Adipocyte (in vitro differentiated cells): Measurements from ENCODE around the gene KDF1.
A peak's percentile ranks its signal among the peaks of the same experiment; 100 is the strongest.
"Not testable (repeated sequence)": the region's sequence is repeated elsewhere in the genome, so short reads cannot be mapped to it uniquely, and the experiment has no call there.

Experiments used
- DNase-seq: peaks from one replicate; pipeline ENCODE4 v3.0.0-alpha.2; 2015; ENCODE audit warnings: low read depth
- H3K27me3 ChIP-seq: replicated peaks from 2 replicates; pipeline ENCODE4 v1.7.0; 2013; ENCODE audit warnings: mild to moderate bottlenecking, low read length, moderate library complexity; ENCODE audit not compliant: control insufficient read depth, insufficient read depth
- H3K36me3 ChIP-seq: 2 replicates; pipeline ENCODE4 v1.7.0; 2013; ENCODE audit warnings: low read length, mild to moderate bottlenecking, moderate library complexity; ENCODE audit not compliant: control insufficient read depth, insufficient read depth, severe bottlenecking
- H3K4me1 ChIP-seq: 2 replicates; pipeline ENCODE4 v1.7.0; 2013; ENCODE audit warnings: mild to moderate bottlenecking, low read length, moderate library complexity; ENCODE audit not compliant: control insufficient read depth, insufficient read depth
- H3K4me3 ChIP-seq: 2 replicates; pipeline ENCODE4 v1.7.0; 2013; ENCODE audit warnings: mild to moderate bottlenecking, low read length, moderate library complexity
- H3K9ac ChIP-seq: 2 replicates; pipeline ENCODE4 v1.7.0; 2013; ENCODE audit warnings: mild to moderate bottlenecking, low read length, moderate library complexity
- H3K9me3 ChIP-seq: 2 replicates; pipeline ENCODE4 v1.7.0; 2013; ENCODE audit warnings: mild to moderate bottlenecking, low read length, moderate library complexity; ENCODE audit not compliant: control insufficient read depth

KDF1 gene

DNA sequence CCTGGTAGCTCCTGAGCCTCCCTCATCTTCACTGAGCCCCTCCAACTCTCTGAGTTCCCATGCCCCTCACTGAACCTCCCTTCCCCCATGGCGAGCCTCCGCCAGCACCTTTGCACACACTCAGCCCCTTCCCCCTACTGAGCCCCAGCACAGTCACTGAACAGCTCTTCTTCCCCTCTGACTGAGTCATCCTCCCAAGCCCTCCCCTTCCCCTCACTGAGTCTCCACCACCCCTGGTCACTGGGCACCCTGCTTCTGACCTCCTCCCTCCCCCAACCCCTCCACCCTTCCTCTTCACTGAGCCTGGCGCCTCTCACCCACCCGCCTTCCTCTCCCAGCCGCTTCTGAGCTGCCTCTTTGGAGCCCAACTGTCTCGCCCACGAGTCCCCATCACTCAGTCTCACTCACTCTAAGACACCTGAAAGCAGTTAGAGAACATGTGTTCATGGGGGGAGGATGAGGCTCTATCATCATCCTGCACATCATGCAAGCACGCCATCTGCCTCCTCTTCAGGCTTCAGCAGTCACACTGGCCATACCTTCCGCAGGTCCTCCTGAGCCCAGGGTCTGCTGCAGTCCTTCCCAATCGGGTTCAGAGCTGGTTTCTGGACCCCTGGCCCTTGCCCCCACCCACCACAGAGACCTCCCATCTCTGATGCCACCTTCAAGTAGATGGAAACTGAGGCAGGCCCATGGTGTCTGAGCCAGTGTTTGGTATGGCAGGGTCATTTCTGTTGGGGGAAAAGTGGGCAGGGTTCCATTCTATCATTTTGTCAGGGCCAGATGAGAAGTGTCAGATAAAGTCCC, 31.2 kb upstream of the KDF1 start:
- no peaks in the 10 kb centered on the region for H3K27me3 ChIP-seq
- no peaks in the 10 kb centered on the region for H3K36me3 ChIP-seq
- H3K9me3 ChIP-seq = no peaks in the 10 kb centered on the region
- no peak overlapping the region for H3K9ac ChIP-seq
- peak; percentile 15 for DNase-seq
- no peak overlapping the region for H3K4me3 ChIP-seq
- H3K4me1 ChIP-seq = peaks cover 25% of the 10 kb centered on the region

DNA sequence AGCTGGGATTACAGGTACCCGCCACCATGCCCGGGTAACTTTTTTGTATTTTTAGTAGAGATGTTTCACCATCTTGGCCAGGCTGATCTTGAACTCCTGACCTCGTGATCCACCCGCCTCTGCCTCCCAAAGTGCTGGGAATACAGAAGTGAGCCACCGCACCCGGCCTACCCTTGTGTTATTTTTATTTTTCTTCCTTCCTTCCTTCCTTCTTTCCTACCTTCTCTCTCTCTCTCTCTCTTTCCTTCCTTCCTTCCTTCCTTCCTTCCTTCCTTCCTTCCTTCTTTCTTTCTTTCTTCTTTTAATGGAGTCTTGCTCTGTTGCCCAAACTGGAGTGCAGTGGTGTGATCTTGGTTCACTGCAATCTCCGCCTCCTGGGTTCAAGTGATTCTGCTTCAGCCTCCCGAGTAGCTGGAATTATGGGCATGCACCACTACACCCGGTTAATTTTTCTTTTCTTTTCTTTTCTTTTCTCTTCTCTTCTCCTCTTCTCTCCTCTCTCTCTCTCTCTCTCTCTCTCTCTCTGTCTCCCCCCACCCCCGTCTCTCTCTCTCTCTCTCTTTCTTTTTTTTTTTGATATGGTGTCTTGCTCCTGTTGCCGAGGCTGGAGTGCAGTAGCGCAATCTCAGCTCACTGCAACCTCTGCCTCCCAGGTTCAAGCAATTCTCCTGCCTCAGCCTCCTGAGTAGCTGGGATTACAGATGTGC, 29.3 kb upstream of the KDF1 start:
- H3K9me3 ChIP-seq, DNase-seq, H3K4me3 ChIP-seq, H3K9ac ChIP-seq, H3K27me3 ChIP-seq, H3K36me3 ChIP-seq: not testable (repeated sequence)
- peaks cover 16% of the 10 kb centered on the region for H3K4me1 ChIP-seq

DNA sequence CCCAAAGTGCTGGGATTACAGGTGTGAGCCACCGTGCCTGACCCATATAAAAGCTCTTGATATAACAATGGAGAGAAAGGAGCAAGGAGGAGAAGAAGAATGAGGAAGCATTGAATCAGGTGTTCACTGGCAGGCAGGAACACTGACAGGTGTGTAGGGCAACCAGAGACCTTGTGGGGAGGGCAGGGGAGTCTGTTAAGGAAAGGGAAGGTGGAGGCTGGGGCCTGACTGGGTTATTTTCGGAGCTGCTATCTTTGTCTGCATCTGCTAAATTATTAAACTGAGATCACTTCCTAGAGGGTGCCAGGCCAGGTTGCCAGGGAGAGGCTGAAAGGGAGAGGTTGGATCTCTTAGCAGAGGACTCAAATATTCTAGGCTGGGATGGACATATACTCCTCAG, 26.4 kb upstream of the KDF1 start:
- no peak overlapping the region for H3K4me3 ChIP-seq
- H3K9ac ChIP-seq = no peak overlapping the region
- H3K9me3 ChIP-seq = no peaks in the 10 kb centered on the region
- peaks cover 7% of the 10 kb centered on the region for H3K27me3 ChIP-seq
- peaks cover 8% of the 10 kb centered on the region for H3K4me1 ChIP-seq
- H3K36me3 ChIP-seq = no peaks in the 10 kb centered on the region
- DNase-seq = no peak

DNA sequence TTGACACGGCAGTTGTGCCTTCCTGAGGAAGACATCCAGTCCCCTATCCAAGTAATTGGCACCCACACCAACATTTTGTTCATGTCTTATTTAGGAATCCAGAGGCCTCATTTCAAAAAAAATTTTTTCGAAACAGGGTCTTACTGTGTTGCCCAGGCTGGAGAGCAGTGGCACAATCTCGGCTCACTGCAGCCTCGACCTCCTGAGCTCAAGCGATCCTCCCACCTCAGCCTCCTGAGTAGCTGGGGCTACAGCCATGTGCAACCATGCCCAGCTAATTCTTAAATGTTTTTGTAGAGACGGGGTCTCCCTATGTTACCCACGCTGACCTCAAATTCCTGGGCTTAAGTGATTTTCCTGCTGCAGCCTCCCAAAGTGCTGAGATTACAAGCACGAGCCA, 24.0 kb upstream of the KDF1 start:
- DNase-seq = no peak
- no peak overlapping the region for H3K9ac ChIP-seq
- peaks cover 7% of the 10 kb centered on the region for H3K27me3 ChIP-seq
- no peak overlapping the region for H3K4me3 ChIP-seq
- H3K4me1 ChIP-seq = no peaks in the 10 kb centered on the region
- no peaks in the 10 kb centered on the region for H3K36me3 ChIP-seq
- H3K9me3 ChIP-seq = no peaks in the 10 kb centered on the region

DNA sequence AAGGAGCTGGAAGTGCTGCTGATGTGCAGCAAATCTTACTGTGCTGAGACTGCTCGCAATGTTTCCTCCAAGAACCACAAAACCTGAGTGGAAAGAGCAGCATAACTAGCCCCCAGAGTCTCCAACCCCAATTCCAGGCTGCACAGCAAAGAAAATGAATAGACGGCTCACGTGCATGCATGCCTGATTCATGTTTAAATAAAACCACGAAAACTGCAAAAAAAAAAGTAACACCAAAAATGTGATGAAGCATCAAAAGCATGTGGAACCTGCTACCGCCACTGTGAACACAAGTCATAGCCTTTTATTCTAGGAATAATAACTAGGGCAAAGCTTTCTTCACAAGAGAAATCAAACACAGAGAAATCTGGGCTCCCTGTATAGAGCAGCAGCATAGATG, 23.6 kb upstream of the KDF1 start:
- no peak for DNase-seq
- no peaks in the 10 kb centered on the region for H3K36me3 ChIP-seq
- no peak overlapping the region for H3K9ac ChIP-seq

DNA sequence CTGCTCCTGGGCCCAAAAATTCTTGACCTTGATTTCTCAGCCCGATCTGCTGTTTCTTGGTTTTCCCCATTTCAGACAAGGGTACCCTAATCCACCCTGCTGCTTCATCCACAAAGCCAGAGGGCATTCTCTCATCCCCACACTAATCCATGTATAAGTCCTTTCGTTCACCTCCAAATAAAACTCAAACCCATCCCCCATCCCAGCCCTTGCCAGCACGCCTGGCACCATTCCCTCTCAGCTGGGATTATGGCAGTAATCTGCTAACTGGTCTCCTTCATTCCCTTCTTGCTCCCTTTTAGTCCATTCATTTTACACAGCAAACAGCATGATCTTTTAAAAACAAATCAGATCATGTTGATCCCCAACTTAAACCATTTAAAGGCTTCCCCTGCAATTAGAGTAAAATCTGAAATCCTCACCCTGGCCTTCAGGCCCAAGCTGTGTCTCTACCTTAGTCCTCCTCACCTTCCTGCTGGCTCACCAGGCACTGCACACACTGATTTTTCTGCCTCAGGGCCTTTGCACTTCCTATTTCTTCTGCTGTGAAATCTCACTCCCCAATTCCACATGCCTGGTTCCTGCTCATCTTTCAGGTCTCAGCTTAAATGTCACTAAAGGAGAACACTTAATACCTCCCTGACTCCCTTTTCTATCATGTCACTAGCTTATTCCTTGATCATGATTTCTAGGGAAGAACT, 21.0 kb upstream of the KDF1 start:
- Histone ChIP-seq H3K27me3 (peaks cover 7% of the 10 kb centered on the region), H3K9ac (no peak overlapping the region), H3K36me3 (no peaks in the 10 kb centered on the region), H3K4me1 (no peaks in the 10 kb centered on the region), H3K4me3 (no peak overlapping the region), H3K9me3 (no peaks in the 10 kb centered on the region)
- DNase-seq = no peak

More for the DNA sequence above, 23.6 kb upstream of the KDF1 start:
- Histone ChIP-seq H3K4me1 (no peaks in the 10 kb centered on the region), H3K4me3 (no peak overlapping the region), H3K9me3 (no peaks in the 10 kb centered on the region), H3K27me3 (peaks cover 7% of the 10 kb centered on the region)

DNA sequence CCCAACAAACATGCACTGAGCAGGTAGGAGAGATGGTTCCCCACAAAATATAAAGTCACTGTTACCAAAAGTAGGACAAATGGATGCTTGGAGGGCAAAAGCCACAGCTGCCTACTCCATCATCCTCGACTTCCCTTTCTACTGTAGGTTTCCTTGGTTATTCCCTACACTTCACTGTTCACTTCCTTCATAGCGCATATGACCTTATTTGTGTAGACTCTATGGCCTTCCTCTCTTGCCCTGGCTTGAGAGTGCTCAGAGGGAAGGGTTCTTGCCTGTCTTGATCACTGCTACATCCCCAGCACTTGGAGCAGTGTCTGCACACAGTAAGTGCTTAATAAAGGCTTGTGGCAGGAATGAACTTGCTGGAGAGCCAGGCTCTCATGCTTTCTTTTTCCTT, 18.6 kb upstream of the KDF1 start:
- Histone ChIP-seq H3K36me3 (no peaks in the 10 kb centered on the region), H3K9me3 (no peaks in the 10 kb centered on the region), H3K27me3 (peaks cover 3% of the 10 kb centered on the region), H3K4me3 (no peak overlapping the region), H3K4me1 (no peaks in the 10 kb centered on the region), H3K9ac (no peak overlapping the region)
- no peak for DNase-seq

DNA sequence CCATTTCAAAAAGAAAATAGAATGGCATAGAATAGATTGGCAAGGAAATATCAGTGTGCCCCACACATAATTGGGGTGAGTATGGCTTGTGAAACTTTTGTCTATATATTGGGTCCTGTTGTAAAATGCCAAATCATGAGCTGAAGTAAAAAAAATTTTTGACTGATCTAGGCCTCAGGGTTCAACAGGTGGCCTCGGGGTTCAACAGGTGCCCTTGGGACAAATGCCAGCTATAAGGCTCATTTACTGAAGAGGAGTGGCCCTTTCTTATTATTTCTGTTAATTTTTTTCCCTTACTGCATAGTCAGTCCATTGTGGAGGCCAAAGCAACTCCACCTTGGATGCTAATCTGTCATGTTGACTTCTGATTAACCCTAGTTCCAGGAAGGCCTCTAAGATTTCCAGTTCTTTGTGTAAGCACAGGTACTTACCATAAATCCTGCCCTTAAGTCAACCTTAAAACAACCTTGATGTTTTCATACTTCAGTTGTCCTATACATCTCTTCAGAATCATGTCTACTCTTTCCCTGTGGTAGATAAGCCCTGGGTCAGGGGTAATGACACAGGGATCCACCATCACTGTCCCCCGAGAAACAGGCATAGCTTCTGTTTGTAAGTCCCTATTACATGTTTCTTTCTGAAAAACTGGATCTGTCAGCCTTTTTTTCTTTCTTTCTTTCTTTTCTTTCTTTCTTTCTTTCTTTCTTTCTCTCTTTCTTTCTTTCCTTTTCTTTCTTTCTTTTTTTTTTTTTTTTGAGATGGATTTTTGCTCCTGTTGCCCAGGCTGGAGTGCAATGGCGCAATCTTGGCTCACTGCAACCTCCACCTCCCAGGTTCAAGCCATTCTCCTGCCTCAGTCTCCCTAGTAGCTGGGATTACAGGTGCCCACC, 16.6 kb upstream of the KDF1 start:
- Histone ChIP-seq H3K9me3 (no peaks in the 10 kb centered on the region), H3K4me3 (no peak overlapping the region), H3K4me1 (peaks cover 4% of the 10 kb centered on the region), H3K9ac (no peak overlapping the region), H3K27me3 (no peaks in the 10 kb centered on the region), H3K36me3 (no peaks in the 10 kb centered on the region)
- DNase-seq = no peak

DNA sequence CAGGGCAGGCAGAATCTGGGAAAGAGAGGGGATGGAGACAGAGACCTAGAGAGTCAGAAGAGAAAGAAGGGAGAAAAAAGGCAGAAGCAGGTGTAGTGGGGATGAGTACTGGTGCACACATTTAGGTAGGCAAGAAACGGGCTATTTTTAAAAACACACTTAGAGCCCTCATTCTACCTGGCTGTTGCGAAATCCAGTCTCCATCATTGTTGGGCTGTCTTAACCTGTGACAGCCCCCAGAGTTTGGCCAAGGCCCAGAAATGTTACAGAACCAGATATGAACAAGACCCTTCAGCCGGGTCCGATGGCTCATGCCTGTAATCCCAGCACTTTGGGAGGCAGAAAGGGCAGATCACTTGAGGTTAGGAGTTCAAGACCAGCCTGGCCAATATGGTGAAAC, 12.6 kb upstream of the KDF1 start:
- Histone ChIP-seq H3K9me3 (no peaks in the 10 kb centered on the region), H3K27me3 (no peaks in the 10 kb centered on the region), H3K36me3 (no peaks in the 10 kb centered on the region), H3K4me1 (peaks cover 10% of the 10 kb centered on the region), H3K4me3 (no peak overlapping the region), H3K9ac (no peak overlapping the region)
- no peak for DNase-seq

DNA sequence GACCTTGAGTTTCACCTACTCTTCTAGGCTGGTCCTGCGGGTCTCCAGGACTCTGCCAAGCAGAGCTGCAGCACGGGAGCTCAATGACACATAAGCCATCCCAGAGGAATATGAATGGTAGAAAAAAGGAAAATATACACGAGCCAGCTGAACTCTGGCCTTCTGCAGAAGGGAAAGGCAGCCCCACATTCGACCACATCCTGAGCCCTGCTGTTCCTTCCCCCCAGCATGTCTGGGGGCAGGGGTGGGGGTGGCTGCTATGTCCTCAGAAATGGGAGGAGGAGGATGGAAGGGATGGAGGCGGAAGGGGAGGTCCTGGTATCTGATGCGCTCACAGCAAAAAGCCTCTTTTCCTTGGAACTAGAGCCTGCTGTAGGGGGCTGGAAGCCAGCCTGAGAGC, 12.1 kb upstream of the KDF1 start:
- Histone ChIP-seq H3K4me1 (peaks cover 10% of the 10 kb centered on the region), H3K9me3 (no peaks in the 10 kb centered on the region), H3K9ac (no peak overlapping the region), H3K4me3 (no peak overlapping the region), H3K27me3 (no peaks in the 10 kb centered on the region), H3K36me3 (no peaks in the 10 kb centered on the region)
- DNase-seq = no peak

DNA sequence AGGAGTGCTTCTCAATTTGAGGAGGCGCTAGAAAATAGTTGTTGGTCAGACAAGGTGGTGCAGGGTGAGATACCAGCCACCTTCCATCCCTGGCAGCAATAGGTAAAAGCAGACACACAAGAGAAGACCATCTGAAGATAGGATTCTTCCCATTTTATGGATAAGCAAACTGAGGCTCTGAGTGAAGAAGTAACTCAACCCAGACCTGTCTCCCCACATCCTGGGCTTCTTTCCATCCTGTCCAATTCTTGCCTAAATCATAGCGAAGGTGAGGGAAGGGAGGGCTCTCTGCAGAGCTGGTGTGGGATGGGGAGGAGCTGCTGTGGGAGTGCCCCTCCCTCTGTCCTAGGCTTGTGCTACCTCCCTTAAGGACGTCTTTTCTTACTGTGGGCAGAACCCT, 11.3 kb upstream of the KDF1 start:
- DNase-seq = no peak
- no peak overlapping the region for H3K4me3 ChIP-seq
- no peak overlapping the region for H3K9ac ChIP-seq
- no peaks in the 10 kb centered on the region for H3K36me3 ChIP-seq
- no peaks in the 10 kb centered on the region for H3K9me3 ChIP-seq
- H3K27me3 ChIP-seq = no peaks in the 10 kb centered on the region
- peaks cover 10% of the 10 kb centered on the region for H3K4me1 ChIP-seq
